HG03521 (cell line): ENCODE results near the gene RIC1.
A peak's percentile ranks its signal among the peaks of the same experiment; 100 is the strongest.
"Not testable (repeated sequence)": the region's sequence is repeated elsewhere in the genome, so short reads cannot be mapped to it uniquely, and the experiment has no call there.

Experiments
- ATAC-seq: cut with Tn5 transposase; IDR thresholded peaks from one replicate; pipeline ENCODE4 v1.9.1; 2021; ENCODE audit warnings: mild to moderate bottlenecking, moderate library complexity; ENCODE audit not compliant: unreplicated experiment

RIC1 gene

DNA sequence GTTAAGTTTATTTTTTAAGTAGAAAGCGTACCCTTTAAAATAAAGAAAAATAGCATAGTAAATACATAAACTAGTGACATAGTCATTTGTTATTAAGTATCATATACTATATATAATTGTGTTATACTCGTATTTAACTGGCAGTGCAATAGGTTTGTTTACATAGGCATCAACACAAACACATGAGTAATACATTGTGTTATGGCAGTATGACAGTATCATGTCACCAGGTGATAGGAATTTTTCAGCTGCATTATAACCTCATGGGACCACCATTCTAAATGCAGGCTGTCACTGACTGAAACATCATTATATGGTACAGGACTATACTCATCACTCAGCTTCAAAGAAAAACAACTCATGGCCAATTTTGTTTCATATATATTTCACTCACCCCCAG lies 8.4 kb upstream of the RIC1 start:
- ATAC-seq, result no peak

DNA sequence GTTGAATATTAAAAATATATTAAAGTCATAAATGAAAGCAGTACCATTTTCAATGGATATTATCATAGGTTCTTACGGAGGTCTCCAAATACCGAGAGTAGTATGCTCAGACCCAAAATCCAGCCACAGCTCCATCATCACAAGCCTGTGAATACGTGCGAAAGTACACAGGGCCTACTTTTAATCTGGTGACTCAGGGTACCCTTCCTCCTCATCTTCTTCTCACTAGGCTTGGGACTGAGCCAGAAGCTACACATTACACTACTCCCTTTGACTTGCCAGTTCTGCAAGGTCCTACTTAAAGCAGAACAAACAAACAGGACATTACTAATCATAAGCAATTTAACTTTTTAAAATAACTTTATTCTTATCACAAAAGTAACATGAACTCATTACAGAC lies 7.6 kb upstream of the RIC1 start:
- ATAC-seq, result no peak

DNA sequence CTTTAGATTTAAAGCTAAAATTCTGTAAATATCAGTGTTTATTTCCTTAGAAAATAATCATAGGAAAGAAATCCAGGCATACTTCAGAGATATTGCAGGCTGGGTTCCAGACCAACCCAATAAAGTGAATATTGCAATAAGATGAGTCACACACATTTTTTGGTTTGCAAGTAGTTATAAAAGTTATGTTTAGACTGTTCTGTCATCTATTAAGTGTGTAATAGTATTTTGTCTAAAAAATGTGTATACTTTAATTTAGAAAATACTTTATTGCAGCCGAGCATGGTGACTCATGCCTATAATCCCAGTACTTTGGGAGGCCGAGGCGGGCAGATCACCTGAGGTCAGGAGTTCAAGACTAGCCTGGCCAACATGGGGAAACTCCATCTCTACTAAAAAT lies 6.9 kb upstream of the RIC1 start:
- ATAC-seq, result no peak

GRCh38 chr9:5624655-5625054 lies 4.3 kb upstream of the RIC1 start:
- no peak for ATAC-seq

DNA sequence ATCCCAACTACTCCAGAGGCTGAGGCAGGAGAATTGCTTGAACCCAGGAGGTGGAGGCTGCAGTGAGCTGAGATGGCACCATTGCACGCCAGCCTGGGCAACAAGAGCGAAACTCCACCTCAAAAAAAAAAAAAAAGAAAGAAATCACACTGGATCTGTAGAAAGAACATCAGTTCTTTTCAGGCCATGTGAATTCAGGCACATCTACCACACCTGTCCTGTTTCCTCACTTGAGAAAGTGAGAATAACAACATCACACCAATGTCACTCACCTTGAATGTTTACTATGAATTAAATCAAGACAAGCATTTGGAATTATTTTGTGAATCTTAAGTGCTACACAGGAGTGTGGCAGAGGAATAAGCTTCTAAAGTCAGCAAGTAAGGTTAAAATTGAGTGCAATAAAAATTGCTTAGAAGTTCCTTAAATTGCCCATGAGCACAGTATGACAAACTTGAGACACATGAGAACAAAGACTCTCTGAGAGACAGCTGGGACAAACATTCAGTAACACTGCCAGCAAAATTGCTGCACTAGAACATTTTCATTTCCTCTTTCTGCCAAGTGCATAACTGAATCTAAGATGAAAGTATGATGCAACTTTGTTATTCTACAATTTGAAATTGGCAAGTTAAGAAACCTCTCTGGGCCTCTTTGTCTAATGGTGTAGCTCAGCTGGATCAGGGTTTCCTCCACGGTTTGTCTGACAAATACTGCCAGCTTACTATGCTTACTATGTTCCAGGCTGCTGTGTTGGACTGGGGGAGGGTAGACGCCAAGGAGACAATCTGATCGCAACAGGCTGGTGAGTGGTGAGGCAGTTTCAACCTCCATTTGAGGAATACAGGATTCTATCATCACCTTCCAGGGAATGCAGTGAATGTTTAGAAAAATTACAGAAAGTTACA lies 1.9 kb upstream of the RIC1 start:
- ATAC-seq, result peak; percentile 36

DNA sequence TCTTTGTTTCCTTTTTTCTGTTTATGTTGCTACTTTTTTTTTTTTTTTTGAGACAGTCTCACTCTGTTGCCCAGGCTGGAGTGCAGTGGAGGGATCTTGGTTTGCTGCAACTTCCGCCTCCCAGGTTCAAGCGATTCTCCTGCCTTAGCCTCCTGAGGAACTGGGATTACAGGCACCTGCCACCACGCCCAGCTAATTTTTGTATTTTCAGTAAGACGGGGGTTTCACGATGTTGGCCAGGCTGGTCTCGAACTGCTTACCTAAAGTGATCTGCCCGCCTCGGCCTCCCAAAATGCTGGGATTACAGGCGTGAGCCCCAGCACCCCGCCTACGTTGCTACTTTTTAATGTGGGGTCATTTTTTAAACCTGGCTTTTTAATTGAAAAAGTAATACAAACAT lies 1.2 kb upstream of the RIC1 start:
- not testable (repeated sequence) for ATAC-seq

DNA sequence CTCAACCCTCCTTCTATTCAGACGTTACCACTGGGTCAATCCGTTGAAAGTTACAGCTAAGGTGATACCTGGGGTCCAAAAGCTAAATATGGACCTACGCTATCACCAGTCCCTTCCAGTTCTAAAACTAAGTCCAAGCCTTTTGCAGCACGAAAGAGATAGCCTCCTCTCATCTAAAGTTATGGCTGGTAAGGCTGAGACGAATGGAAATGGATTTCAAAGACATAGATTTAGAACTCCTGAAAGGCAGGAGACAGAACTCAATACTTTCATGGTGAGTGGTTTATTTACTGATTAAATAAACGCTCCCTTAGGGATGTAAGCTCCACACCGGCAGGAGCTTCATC lies 751 bp upstream of the RIC1 start:
- no peak for ATAC-seq

GRCh38 chr9:5629312-5630080 lies 589 bp downstream of the RIC1 start:
- ATAC-seq, result peak; percentile 7

- ATAC-seq, result no peak
These were observed 1.2 kb downstream of the RIC1 start for GRCh38 chr9:5630081-5630507.

- ATAC-seq, result no peak
These were observed 2.1 kb downstream of the RIC1 start for GRCh38 chr9:5631026-5631425.

- no peak for ATAC-seq
These were observed 3.6 kb downstream of the RIC1 start for GRCh38 chr9:5632540-5632939.

DNA sequence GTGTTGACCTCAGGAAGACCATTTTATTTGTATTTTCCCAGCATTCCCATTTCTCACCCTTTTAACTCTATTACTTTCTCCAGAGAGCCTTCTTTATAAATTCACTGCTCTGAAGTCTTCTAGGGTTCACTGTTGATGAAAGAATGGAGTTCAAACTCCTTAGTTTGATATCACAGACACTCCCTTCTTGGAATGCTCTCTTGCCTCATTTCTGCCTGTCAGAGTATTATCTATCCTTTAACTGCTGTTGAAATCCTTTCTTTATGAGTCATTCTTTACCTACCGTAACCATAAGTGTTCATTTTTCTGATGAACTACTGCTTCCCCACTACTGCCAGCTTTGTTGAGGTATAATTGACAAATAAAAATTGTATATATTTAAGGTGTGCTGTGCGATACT lies 4.3 kb downstream of the RIC1 start:
- no peak for ATAC-seq

GRCh38 chr9:5635390-5635789 lies 6.5 kb downstream of the RIC1 start:
- no peak for ATAC-seq

DNA sequence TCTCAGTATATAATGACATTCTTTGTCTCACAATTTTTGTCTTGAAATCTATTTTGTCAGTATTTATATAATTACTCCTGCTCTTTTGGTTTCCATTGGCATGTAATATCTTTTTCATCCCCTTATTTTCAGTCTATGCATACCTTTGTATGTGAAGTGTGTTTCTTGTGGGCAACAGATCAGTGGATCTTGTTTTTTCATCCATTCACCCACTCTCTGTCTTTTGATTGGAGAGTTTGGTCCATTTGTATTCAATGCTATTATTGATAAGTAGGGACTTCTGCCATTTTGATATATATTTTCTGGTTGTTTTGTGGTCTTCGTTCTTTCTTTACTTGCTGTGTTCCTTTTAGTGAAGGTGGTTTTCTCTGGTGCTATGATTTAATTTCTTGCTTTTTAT lies 10.9 kb downstream of the RIC1 start:
- no peak for ATAC-seq

DNA sequence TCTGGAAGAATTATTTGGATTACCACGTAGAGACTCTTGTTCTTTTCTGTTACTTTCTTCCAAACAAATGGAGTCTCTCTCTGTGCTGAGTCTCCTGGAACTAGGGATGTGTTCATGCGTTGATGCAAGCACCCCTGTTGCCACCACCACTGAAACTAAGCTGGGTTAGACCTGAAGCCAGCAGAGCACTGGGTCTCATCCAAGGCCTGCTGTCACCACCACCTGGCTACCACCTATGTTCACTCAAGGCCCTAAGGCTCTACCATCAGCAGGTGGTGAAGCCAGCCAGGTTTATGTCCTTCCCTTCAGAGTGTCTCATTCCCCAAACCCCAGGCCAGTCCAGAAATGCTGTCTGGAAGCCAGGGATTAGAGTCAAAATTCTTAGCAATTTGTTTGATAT lies 13.3 kb downstream of the RIC1 start:
- ATAC-seq, result no peak

GRCh38 chr9:5643005-5643624 lies 14.2 kb downstream of the RIC1 start:
- no peak for ATAC-seq

GRCh38 chr9:5644501-5644900 lies 15.6 kb downstream of the RIC1 start:
- ATAC-seq, result no peak

DNA sequence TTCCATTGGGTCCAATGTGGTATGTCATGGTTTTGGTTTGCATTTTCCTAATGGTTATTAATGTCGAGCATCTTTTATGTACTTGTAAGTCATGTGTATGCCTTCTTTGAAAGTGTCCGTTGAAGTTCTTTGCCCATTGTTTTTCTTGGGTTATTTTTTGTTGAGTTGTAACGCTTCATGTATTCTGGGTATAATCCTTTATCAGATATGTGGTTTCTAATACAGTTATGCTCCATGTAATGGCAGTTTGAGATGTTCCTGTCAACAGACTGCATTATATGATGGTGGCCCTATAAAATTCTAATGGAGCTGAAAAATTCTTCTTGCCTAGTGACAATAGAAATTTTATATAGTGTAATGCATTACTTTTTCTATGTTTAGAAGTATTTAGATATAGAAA lies 17.2 kb downstream of the RIC1 start:
- no peak for ATAC-seq

GRCh38 chr9:5650356-5651105 lies 21.6 kb downstream of the RIC1 start:
- no peak for ATAC-seq

- no peak for ATAC-seq
These were observed 22.3 kb downstream of the RIC1 start for GRCh38 chr9:5651246-5651645.

DNA sequence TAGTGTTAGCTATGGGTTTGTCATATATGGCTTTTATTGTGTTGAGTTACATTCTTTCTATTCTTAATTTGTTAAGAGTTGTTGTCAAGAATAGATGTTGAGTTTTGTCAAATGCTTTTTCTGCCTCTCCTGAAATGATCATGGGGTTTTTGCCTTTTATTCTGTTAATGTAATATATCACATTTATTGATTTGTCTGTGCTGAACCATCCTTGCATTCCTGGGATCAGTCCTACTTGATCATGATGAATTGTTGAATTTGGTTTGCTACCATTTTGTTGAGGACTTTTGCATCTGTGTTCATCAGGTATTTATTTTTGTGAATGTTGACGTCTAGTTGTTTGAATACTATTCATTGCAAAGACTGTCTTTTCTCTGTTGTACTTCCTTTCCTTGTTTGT lies 23.9 kb downstream of the RIC1 start:
- ATAC-seq, result no peak
